Measurements from ENCODE around the gene DYTN.

The DYTN gene

GRCh38 chr2:206611736-206612135 lies 106.5 kb downstream of the DYTN start:
- DNase-seq (ENCODE audit: low spot score), result no peak

GRCh38 chr2:206611191-206611590 lies 107.0 kb downstream of the DYTN start:
- no peak for DNase-seq (ENCODE audit: low spot score)

- DNase-seq (ENCODE audit: low spot score), result no peak
Observed at GRCh38 chr2:206610451-206610850, 107.7 kb downstream of the DYTN start.

- DNase-seq (ENCODE audit: low spot score), result no peak
Observed at GRCh38 chr2:206603243-206603642, 115.0 kb downstream of the DYTN start.
